ENCODE results near the gene TUBB. TPM values are rescaled to one million over a fixed set of nuclear protein-coding genes. Genes with fewer than 3 reads are reported as not detected.

Gene TUBB
- total and polyA plus RNA-seq, 2 donors (not counting 1 experiment from before 2014, with no cell fraction given), result 102 to 295 TPM

DNA sequence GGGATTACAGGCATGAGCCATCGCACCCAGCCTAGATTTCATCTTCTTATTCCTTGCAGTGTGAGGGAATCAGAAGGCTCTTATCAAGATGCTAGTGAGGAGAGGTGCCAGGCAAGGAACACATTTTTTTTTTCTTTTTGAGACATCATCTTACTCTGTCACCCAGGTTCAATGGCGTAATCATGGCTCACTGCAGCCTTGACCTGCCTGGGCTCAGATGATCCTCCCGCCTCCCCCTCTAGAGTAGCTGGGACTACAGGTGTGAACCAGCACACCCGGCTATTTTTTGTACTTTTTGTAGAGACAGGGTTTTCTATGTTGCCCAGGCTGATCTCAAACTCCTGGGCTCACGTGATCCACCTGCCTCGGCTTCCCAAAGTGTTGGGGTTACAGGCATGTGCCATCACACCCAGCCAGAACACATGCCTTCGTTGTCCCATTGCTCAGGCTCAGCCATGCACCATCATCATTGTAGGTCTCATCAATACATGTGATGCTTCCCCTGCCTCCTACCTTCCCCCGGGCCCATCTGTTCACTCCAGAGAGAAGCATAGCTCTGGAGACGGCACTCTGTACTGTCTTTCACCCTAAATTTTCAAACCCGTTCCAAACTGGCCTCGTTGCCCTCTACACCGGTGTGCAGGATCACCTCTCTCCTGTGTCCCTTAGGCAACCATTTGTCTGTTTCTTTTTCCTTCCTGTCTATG lies 12.2 kb downstream of the TUBB start:
- H3K4me3 ChIP-seq (ENCODE audit: control extremely low read depth in 1 of 5, extremely low read depth in 1 of 5, insufficient read depth in 1 of 5, low read depth in 2 of 5, low read length in 4 of 5), result no peak overlapping the region
- POLR2A ChIA-PET, result interaction anchor here (0.5 to 1.0 kb wide), 2 partner anchors 101 to 118 kb away, joined by 5 to 7 read pairs; no protein-coding TSS in a partner anchor
- over 99% methylated on average over 11 of the region's 12 CpGs for WGBS (ENCODE audit: insufficient coverage)
- H3K27me3 ChIP-seq (replicated peaks in 1 of 4; ENCODE audit: control extremely low read depth in 1 of 4, control insufficient read depth in 3 of 4, insufficient read depth in 4 of 4, low read length in 3 of 4), result no peaks in the 10 kb centered on the region
- peaks cover 3 to 25% of the 10 kb centered on the region in 2 experiments for H3K36me3 ChIP-seq (replicated peaks in 1 of 2; ENCODE audit: control extremely low read depth in 1 of 2, control insufficient read depth in 1 of 2, extremely low read depth in 1 of 2, insufficient read depth in 2 of 2, low read length in 1 of 2)
- Mint-ChIP-seq H3K9me3 (ENCODE audit: insufficient read depth) (no peaks in the 10 kb centered on the region), H3K4me1 (peaks cover 36% of the 10 kb centered on the region), H3K27ac (peak overlapping the region; percentile 26), H3K4me3 (no peak overlapping the region), H3K27me3 (no peaks in the 10 kb centered on the region)
- TF ChIP-seq, protein P1, sequence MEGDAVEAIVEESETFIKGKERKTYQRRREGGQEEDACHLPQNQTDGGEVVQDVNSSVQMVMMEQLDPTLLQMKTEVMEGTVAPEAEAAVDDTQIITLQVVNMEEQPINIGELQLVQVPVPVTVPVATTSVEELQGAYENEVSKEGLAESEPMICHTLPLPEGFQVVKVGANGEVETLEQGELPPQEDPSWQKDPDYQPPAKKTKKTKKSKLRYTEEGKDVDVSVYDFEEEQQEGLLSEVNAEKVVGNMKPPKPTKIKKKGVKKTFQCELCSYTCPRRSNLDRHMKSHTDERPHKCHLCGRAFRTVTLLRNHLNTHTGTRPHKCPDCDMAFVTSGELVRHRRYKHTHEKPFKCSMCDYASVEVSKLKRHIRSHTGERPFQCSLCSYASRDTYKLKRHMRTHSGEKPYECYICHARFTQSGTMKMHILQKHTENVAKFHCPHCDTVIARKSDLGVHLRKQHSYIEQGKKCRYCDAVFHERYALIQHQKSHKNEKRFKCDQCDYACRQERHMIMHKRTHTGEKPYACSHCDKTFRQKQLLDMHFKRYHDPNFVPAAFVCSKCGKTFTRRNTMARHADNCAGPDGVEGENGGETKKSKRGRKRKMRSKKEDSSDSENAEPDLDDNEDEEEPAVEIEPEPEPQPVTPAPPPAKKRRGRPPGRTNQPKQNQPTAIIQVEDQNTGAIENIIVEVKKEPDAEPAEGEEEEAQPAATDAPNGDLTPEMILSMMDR (IDR thresholded peaks at IDR 0.05), result no peak
- TF ChIP-seq EZH2 (IDR thresholded peaks at IDR 0.05; ENCODE audit: borderline replicate concordance, insufficient read depth, low read depth, low read length, poor library complexity, severe bottlenecking), result no peak
- H2AFZ ChIP-seq (ENCODE audit: insufficient read depth, low read depth, low read length, poor library complexity, severe bottlenecking), result no peak overlapping the region
- intact Hi-C loops (cut with micrococcal nuclease), result no loop called here
- peaks cover 37 to 39% of the 10 kb centered on the region in 2 donors for H3K4me1 ChIP-seq (ENCODE audit: control insufficient read depth in 2 of 2, insufficient read depth in 2 of 2, low read length in 2 of 2)
- DNase-seq, result no peak
- ATAC-seq (ENCODE audit: low read depth), result no peak
- peaks cover 7% of the 10 kb centered on the region for H4K20me1 ChIP-seq (ENCODE audit: control insufficient read depth, insufficient read depth, low read length, poor library complexity, severe bottlenecking)
- H3K9ac ChIP-seq (ENCODE audit: low read length), result no peak overlapping the region
- H3K27ac ChIP-seq (ENCODE audit: low read length in 2 of 2), result no peak overlapping the region
- H3K4me2 ChIP-seq (replicated peaks; ENCODE audit: low read depth, low read length, poor library complexity, severe bottlenecking), result no peak overlapping the region
- CTCF ChIA-PET, result interaction anchor here (0.8 to 22.5 kb wide), 13 partner anchors 9 to 279 kb away, joined by 3 to 963 read pairs (median 20); partner anchors contain the start of genes ATAT1, DHX16, FLOT1 and PPP1R18
- H3K9me3 ChIP-seq (ENCODE audit: control extremely low read depth in 1 of 3, control insufficient read depth in 2 of 3, insufficient read depth in 1 of 3, low read length in 2 of 3), result no peaks in the 10 kb centered on the region
- H3K79me2 ChIP-seq (ENCODE audit: control insufficient read depth, insufficient read depth, low read length), result peaks cover 51% of the 10 kb centered on the region

Data from B cell (primary cell).